Spleen (tissue), 7 donors: Measurements from ENCODE around the gene OR4K15.

Source experiments
- POLR2AphosphoS5 ChIP-seq, 3 donors: sonication (generic); formaldehyde crosslinking; IDR thresholded peaks; one replicate each; pipeline ENCODE4 v1.5.1; 2017; ENCODE audit warnings: antibody characterized with exemption in 3 of 3
- TF ChIP-seq, protein P1 (sequence below), 11 experiments: fragments of 200-600 bp in 7 of 11; fragments of 450-650 bp in 4 of 11; sonication (generic) in 4 of 11; IDR thresholded peaks in 8 of 11; conservative IDR thresholded peaks in 3 of 11; 1 replicate in 7 of 11; 2 replicates in 4 of 11; pipeline versions ENCODE4 v1.4.0 to v1.8.0; 2016 to 2021; ENCODE audit warnings: antibody characterized with exemption in 11 of 11, inconsistent platforms in 4 of 11, mild to moderate bottlenecking in 1 of 11
- donor health status: DM: no; HTN: no; CAD: no; lungs with moderate emphysema.
- donor health status: DM: no; HTN: no; CAD: no.
- donor health status: DM: no; HTN: no; CAD: no.

DNA sequence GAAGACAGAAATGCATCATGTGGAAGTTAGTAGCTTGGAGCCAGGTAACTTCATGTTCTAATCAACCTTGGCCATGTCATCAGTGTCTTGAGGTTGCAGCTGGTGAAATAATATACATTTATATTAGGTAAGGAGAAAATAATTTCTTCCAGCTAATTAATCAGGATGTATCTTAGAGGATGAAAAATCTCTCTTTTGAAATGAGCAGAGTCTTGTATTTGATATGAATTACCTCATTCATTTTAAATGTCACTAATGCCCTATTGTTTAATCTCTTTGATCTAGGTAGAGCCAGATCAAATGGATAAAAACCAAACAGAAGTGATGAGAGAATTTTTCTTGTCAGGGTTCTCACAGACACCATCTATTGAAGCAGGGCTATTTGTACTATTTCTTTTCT lies 26.5 kb downstream of the OR4K15 start, which contains the start of gene OR4Q2:
- no peak for TF ChIP-seq POLR2AphosphoS5 (IDR thresholded peaks at IDR 0.05)
- TF ChIP-seq, protein P1, sequence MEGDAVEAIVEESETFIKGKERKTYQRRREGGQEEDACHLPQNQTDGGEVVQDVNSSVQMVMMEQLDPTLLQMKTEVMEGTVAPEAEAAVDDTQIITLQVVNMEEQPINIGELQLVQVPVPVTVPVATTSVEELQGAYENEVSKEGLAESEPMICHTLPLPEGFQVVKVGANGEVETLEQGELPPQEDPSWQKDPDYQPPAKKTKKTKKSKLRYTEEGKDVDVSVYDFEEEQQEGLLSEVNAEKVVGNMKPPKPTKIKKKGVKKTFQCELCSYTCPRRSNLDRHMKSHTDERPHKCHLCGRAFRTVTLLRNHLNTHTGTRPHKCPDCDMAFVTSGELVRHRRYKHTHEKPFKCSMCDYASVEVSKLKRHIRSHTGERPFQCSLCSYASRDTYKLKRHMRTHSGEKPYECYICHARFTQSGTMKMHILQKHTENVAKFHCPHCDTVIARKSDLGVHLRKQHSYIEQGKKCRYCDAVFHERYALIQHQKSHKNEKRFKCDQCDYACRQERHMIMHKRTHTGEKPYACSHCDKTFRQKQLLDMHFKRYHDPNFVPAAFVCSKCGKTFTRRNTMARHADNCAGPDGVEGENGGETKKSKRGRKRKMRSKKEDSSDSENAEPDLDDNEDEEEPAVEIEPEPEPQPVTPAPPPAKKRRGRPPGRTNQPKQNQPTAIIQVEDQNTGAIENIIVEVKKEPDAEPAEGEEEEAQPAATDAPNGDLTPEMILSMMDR (IDR thresholded peaks at IDR 0.05 in 8 of 11, conservative IDR thresholded peaks at IDR 0.05 in 3 of 11): no peak
